ENCODE data around the gene FOXO1. TPM values are rescaled to one million over a fixed set of nuclear protein-coding genes. Genes with fewer than 3 reads are reported as not detected.

The FOXO1 gene
- total and polyA plus RNA-seq, 9 of the 15 experiments (the other 6 are each of a cell fraction or from before 2014, with no cell fraction given): 0.04 to 0.73 (median 0.20) TPM

- TF ChIP-seq PRDM10 (IDR thresholded peaks at IDR 0.05; ENCODE audit: partially characterized antibody) (no peak), ZBTB11 (CRISPR knock-in tag; IDR thresholded peaks at IDR 0.05) (no peak)
Observed at GRCh38 chr13:40563350-40564125, 102.9 kb downstream of the FOXO1 start (continued).
